ENCODE measurements around the gene KLK3. TPM values are rescaled to one million over a fixed set of nuclear protein-coding genes. Genes with fewer than 3 reads are reported as not detected.

KLK3 gene
- total RNA-seq, 1 experiment from 2014 or later = not detected

GRCh38 chr19:50815439-50815838 lies 39.3 kb upstream of the KLK3 start:
- Histone ChIP-seq H3K4me3 (replicated peaks in 1 of 2; ENCODE audit: low read depth in 1 of 2, low read length in 2 of 2) (no peak overlapping the region), H3K79me2 (ENCODE audit: insufficient read depth, low read length) (no peaks in the 10 kb centered on the region), H3K4me2 (ENCODE audit: low read length) (no peak overlapping the region), H3K9me3 (ENCODE audit: control insufficient read depth in 1 of 2, insufficient read depth in 1 of 2, low read depth in 1 of 2, low read length in 2 of 2) (peaks cover 0 to 7% of the 10 kb centered on the region in 2 experiments; a peak in 1 of 4 replicates), H4K20me1 (ENCODE audit: insufficient read depth) (no peaks in the 10 kb centered on the region), H3K9me2 (ENCODE audit: insufficient read depth) (no peaks in the 10 kb centered on the region), H3K27ac (ENCODE audit: low read depth, low read length) (no peak overlapping the region), H3K27me3 (ENCODE audit: insufficient read depth, low read length) (no peaks in the 10 kb centered on the region), H3K9ac (ENCODE audit: low read length) (no peak overlapping the region), H2AFZ (ENCODE audit: low read depth, low read length, poor library complexity, severe bottlenecking) (no peak overlapping the region), H3K4me1 (ENCODE audit: control insufficient read depth in 1 of 2, insufficient read depth in 2 of 2, low read length in 2 of 2) (peaks cover 16 to 28% of the 10 kb centered on the region in 2 experiments), H3K36me3 (ENCODE audit: control insufficient read depth in 1 of 2, insufficient read depth in 2 of 2, low read length in 2 of 2) (no peaks in the 10 kb centered on the region)
- ChIA-PET POLR2A (interaction anchor here (1.8 kb wide), 1 partner anchor 11 kb away, joined by 7 read pairs; no protein-coding TSS in a partner anchor), CTCF (no interaction called here), RAD21 (ENCODE audit: low non-redundant PET in 1 of 2, low total read pairs in 2 of 2, uncharacterized antibody in 2 of 2, unreplicated experiment in 2 of 2) (no interaction called here)
- intact Hi-C loops (cut with micrococcal nuclease) = no loop called here
- TF ChIP-seq EGR1 (IDR thresholded peaks at IDR 0.05; ENCODE audit: low read depth) (no peak), MAX (IDR thresholded peaks at IDR 0.05) (no peak), TCF7L2 (IDR thresholded peaks at IDR 0.05; ENCODE audit: borderline replicate concordance, extremely low read depth, insufficient read depth, insufficient read length) (no peak), EZH2phosphoT487 (IDR thresholded peaks at IDR 0.05; ENCODE audit: borderline replicate concordance) (no peak), ZFX (IDR thresholded peaks at IDR 0.05) (no peak), SP1 (IDR thresholded peaks at IDR 0.05; ENCODE audit: low read depth) (no peak), FOSL1 (IDR thresholded peaks at IDR 0.05; ENCODE audit: low read depth) (no peak), CEBPB (IDR thresholded peaks at IDR 0.05; ENCODE audit: low read depth) (no peak), JUND (IDR thresholded peaks at IDR 0.05) (no peak), ZBTB33 (IDR thresholded peaks at IDR 0.05; ENCODE audit: extremely low read depth, insufficient replicate concordance, low read length) (no peak), CTCF (IDR thresholded peaks at IDR 0.05 in 2 of 3, conservative IDR thresholded peaks at IDR 0.05 in 1 of 3; ENCODE audit: borderline replicate concordance in 1 of 3, insufficient read depth in 1 of 3, low read depth in 2 of 3, low read length in 2 of 3) (no peak), ELF1 (IDR thresholded peaks at IDR 0.05; ENCODE audit: borderline replicate concordance, low read depth) (no peak), EZH2 (IDR thresholded peaks at IDR 0.05) (no peak), REST (IDR thresholded peaks at IDR 0.05; ENCODE audit: low read depth) (no peak), POLR2A (IDR thresholded peaks at IDR 0.05; ENCODE audit: borderline replicate concordance, extremely low read depth, insufficient read depth, insufficient read length) (no peak), ATF3 (IDR thresholded peaks at IDR 0.05) (no peak), CBX3 (IDR thresholded peaks at IDR 0.05; ENCODE audit: low read depth) (no peak), SIN3A (IDR thresholded peaks at IDR 0.05; ENCODE audit: low read depth) (no peak), ZNF274 (IDR thresholded peaks at IDR 0.05; ENCODE audit: low read depth, low read length) (no peak)
- BruUV-seq (replicated peaks) = no TSS peak
- ATAC-seq (no peak), DNase-seq (ENCODE audit: low read depth, low spot score) (no peak)
